Measurements from ENCODE around the gene TPRA1.

TPRA1 gene

GRCh38 chr3:127590593-127591465 is at the start of gene TPRA1:
Gene TPRA1, minus strand, starts transcription at chr3:127590733. Its CDS starts 10,587 bp downstream, at chr3:127580146.
- peak; percentile 99 for DNase-seq

GRCh38 chr3:127640042-127640355 is 49.5 kb upstream of the TPRA1 start:
- no peak for DNase-seq

- no peak for DNase-seq
Observed at GRCh38 chr3:127639173-127640041, 48.9 kb upstream of the TPRA1 start.

- peak; percentile 53 for DNase-seq
Observed at GRCh38 chr3:127637971-127638370, 47.4 kb upstream of the TPRA1 start.

DNA sequence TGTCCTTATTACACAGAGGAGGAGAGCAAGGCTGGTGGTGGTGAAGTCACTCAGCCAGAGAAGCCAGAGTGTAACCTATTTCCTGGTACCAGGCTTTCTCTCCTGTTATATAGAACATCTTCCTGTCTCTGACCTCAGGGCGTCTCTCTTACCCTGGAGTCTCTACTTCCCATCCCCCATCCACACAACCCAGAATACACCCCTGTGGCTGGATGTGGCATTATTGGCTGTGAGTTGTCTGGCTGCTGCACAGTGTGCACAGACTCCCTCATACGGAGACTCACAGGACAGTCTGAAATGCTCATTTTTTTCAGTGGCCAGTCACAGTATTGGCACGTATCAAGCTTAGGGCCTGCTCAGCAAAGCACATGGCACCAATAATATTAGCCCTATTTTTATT is 47.0 kb upstream of the TPRA1 start:
- DNase-seq, result peak; percentile 80

GRCh38 chr3:127634653-127635052 is 44.1 kb upstream of the TPRA1 start:
- DNase-seq, result no peak

- no peak for DNase-seq
Observed at GRCh38 chr3:127632035-127632820, 41.7 kb upstream of the TPRA1 start.

DNA sequence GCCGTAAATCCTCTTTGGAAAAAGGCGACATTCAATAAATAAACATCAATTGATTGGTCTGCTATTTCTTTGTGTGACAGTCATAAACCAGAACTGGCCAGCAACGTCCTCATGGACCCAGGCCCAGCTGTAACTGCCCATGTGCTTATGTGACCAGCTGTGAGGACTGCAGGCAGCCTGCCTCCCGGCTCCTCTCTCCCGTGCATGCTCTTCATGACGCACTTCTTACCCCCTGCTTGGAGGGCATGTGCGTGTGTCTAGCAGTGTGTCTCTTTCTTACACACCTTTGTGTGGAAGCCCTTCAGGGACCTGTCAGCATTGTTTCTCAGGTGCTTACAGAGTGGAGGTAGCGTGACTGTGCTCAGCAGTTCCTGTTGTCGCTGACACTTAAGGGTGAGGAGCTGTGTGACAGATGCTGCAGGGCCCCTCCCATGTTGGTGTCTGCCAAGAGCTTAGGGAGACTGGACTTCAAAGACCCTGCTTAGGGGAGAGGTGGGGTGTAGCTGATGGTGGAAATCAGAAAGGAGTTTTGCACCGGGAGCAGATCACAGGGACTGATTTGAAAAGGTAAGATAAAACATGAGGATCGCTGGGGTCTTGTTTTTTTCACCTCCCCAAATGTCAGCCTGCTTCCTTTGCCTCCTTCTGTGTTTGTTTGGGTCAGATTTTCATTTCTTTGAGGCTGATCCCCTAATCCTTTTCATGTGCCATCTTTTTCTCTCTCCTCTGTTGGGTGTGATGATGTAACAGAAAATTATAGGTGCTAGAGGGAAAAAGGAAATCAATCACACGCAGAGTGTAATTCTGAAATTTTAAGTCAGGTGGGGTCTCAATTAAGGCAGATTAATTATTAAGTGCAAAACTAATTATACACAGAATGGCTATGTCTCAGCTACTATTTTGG is 40.5 kb upstream of the TPRA1 start:
- no peak for DNase-seq

DNA sequence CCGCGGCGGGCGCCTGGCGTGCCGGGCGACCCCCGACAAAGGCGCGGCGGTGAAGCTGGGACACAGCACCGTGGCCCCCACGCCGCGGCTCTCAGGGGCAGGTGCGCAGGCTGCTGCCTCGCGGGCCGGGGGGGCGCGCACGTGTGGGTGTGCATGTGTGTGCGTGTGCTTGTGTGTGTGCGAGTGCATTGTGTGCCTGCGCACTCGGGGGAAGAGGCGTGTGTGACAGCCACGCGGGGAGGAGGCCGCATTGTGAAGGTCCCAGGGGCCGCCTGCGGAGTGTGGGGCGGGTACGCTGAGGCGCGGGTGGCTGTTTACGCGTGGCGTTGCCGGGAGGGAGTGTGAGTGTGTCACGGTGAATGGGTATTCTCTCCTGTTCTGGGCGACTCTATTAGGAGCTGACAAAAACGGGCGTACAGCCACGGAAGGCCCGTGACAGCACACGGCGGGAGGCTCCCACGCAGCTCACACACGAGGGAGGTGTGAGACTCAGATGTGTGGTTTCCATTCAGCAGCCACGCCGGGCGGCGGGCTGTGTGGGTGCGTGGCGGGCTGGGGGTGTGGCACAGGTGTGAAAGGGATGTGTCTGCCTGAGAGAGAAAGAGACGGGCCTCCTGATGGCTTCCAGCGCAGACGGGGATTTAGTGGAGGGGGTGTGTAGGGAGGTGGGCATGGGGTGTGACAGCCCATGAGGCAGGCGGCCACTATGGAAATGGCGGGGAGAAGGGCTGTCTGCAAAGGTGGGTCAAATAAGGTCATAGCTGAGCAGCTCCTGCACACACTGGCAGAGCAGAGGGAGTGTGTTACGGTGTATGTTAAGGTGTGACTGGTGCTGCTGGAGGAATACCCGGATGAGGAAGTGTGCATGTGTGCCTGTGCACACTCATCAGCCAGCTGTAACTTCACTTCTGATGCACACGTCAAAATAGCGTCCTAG is 39.2 kb upstream of the TPRA1 start:
- DNase-seq, result peak; percentile 23

- peak; percentile 39 for DNase-seq
Observed at GRCh38 chr3:127628788-127629466, 38.4 kb upstream of the TPRA1 start, which contains the start of gene PODXL2. Gene PODXL2, plus strand, starts transcription at chr3:127629185. Its CDS starts 35 bp downstream, at chr3:127629220.

- DNase-seq, result no peak
Observed at GRCh38 chr3:127628426-127628787, 37.9 kb upstream of the TPRA1 start.

DNA sequence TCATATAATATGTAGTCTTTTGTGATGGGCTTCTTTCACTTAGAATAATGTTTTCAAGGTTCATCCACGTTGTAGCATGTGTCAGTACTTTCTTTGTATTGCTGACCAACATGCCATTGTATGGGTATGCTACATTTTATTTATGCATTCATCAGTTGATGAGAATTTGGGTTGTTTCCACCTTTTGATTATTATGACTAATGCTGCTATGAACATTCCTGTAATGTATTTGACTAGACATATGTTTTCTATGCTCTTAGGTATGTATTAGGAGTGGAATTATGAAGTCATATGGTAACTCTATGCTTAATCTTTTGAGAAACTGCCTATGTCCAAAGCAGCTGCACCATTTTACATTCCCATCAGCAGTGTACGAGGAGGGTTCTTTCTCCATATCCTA is 35.3 kb upstream of the TPRA1 start:
- DNase-seq, result no peak

DNA sequence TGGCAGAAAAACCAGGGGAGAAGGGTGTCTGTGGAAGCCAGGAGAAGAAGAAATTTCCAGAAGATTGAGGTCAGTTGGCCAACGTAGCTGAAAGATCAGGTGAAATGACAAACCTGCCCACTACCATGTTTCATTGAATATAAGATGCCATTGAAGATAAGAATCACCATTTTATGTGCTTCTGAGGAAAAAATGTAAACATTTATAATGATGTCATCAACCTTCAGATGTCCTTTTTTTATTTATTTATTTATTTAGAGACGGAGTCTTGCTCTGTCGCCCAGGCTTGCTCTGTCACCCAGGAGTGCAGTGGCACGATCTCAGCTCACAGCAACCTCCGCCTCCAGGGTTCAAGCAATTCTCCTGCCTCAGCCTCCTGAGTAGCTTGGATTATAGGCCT is 33.5 kb upstream of the TPRA1 start:
- no peak for DNase-seq

GRCh38 chr3:127622772-127623576 is 32.4 kb upstream of the TPRA1 start:
- DNase-seq, result no peak

- no peak for DNase-seq
Observed at GRCh38 chr3:127622031-127622430, 31.5 kb upstream of the TPRA1 start.

GRCh38 chr3:127620637-127621375 is 30.3 kb upstream of the TPRA1 start:
- no peak for DNase-seq

GRCh38 chr3:127618891-127619290 is 28.4 kb upstream of the TPRA1 start:
- no peak for DNase-seq

DNA sequence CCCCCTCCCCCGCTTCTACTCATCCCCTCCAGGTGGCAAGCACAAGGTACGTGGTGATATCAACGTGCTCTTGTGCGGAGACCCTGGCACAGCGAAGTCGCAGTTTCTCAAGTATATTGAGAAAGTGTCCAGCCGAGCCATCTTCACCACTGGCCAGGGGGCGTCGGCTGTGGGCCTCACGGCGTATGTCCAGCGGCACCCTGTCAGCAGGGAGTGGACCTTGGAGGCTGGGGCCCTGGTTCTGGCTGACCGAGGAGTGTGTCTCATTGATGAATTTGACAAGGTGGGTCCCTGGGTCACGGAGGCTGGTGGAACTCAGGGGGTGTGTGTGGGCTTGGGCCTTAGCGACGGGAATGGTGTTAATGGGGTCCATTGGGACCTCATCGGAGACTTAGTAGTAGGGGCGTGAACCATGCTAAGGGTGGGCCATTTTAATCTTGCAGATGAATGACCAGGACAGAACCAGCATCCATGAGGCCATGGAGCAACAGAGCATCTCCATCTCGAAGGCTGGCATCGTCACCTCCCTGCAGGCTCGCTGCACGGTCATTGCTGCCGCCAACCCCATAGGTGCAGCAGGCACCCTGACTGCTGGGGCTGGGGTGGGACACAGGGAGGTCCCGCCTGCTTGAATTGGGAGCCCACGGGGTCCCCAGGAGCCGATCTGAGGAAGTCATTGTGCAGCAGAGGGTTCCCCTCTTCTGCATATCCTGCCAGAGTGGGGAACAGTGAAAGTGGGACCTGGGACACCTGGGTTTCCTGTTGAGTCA is 26.5 kb upstream of the TPRA1 start:
- DNase-seq, result no peak

Measured in MV-4-11 (cell line).